GM23338 (cell line): Measurements from ENCODE around the gene RAD51B. TPM values are rescaled to one million over a fixed set of nuclear protein-coding genes. Genes with fewer than 3 reads are reported as not detected.

Source experiments
- ATAC-seq: fragments of 200-7000 bp; cut with Tn5 transposase; 3 replicates; pipeline ENCODE4 v1.9.1; 2020
- DNase-seq: peaks from one replicate; pipeline ENCODE4 v3.0.0-alpha.2; 2015; ENCODE audit warnings: low spot score
- H2AFZ ChIP-seq: fragments of 200-600 bp; sonication (generic); 2 replicates; pipeline ENCODE4 v1.8.0; 2016; ENCODE audit warnings: antibody characterized with exemption, mild to moderate bottlenecking, moderate library complexity
- H3F3A ChIP-seq: fragments of 200-600 bp; sonication (generic); replicated peaks from 2 replicates; pipeline ENCODE4 v1.8.0; 2017; ENCODE audit warnings: antibody characterized with exemption, mixed run types, low read depth
- H3K27ac ChIP-seq: fragments of 200-600 bp; sonication (generic); 2 replicates; pipeline ENCODE4 v1.6.1; 2016; ENCODE audit warnings: low read depth
- H3K27me3 ChIP-seq: fragments of 200-600 bp; sonication (generic); 2 replicates; pipeline ENCODE4 v1.8.0; 2016; ENCODE audit warnings: mild to moderate bottlenecking, mixed run types, moderate library complexity; ENCODE audit not compliant: insufficient read depth
- H3K36me3 ChIP-seq: fragments of 200-600 bp; sonication (generic); 2 replicates; pipeline ENCODE4 v1.8.0; 2016; ENCODE audit warnings: mild to moderate bottlenecking; ENCODE audit not compliant: insufficient read depth
- H3K4me1 ChIP-seq: fragments of 200-600 bp; sonication (generic); 2 replicates; pipeline ENCODE4 v1.8.0; 2016; ENCODE audit warnings: mild to moderate bottlenecking, moderate library complexity; ENCODE audit not compliant: insufficient read depth
- H3K4me2 ChIP-seq: fragments of 200-600 bp; sonication (generic); 2 replicates; pipeline ENCODE4 v1.7.1; 2017; ENCODE audit warnings: mixed run types
- H3K4me3 ChIP-seq: fragments of 200-600 bp; sonication (generic); 2 replicates; pipeline ENCODE4 v1.6.1; 2016; ENCODE audit warnings: mixed run types
- H3K79me2 ChIP-seq: fragments of 200-600 bp; sonication (generic); replicated peaks from 2 replicates; pipeline ENCODE4 v1.8.0; 2017; ENCODE audit warnings: mild to moderate bottlenecking; ENCODE audit not compliant: insufficient read depth
- H3K9me2 ChIP-seq: fragments of 200-600 bp; sonication (generic); 2 replicates; pipeline ENCODE4 v1.8.0; 2017; ENCODE audit not compliant: insufficient read depth
- H4K20me1 ChIP-seq: fragments of 200-600 bp; sonication (generic); replicated peaks from 2 replicates; pipeline ENCODE4 v1.8.0; 2017; ENCODE audit warnings: mild to moderate bottlenecking; ENCODE audit not compliant: insufficient read depth
- H3K27ac Mint-ChIP-seq: 2 replicates; pipeline ENCODE4 v1.8.0; 2020; ENCODE audit warnings: inconsistent platforms, mild to moderate bottlenecking, moderate library complexity, mixed read lengths
- H3K27me3 Mint-ChIP-seq: 3 replicates; pipeline ENCODE4 v1.8.0; 2022; ENCODE audit warnings: low read depth, mild to moderate bottlenecking, moderate library complexity, mixed read lengths, inconsistent platforms; ENCODE audit not compliant: insufficient read depth, poor library complexity
- H3K36me3 Mint-ChIP-seq: 3 replicates; pipeline ENCODE4 v1.8.0; 2021; ENCODE audit warnings: low read depth, mild to moderate bottlenecking, inconsistent platforms, moderate library complexity, mixed read lengths
- H3K4me1 Mint-ChIP-seq: 3 replicates; pipeline ENCODE4 v1.8.0; 2020; ENCODE audit warnings: mild to moderate bottlenecking, inconsistent platforms, mixed read lengths
- H3K4me3 Mint-ChIP-seq: 3 replicates; pipeline ENCODE4 v1.8.0; 2021; ENCODE audit warnings: moderate library complexity, mild to moderate bottlenecking, inconsistent platforms, mixed read lengths
- H3K9me3 Mint-ChIP-seq: 3 replicates; pipeline ENCODE4 v1.8.0; 2020; ENCODE audit warnings: moderate library complexity, mild to moderate bottlenecking, inconsistent platforms, mixed read lengths
- JUNB ChIP-seq: IDR thresholded peaks from one replicate; pipeline ENCODE4 v1.6.1; 2016; ENCODE audit warnings: antibody characterized with exemption; ENCODE audit not compliant: unreplicated experiment
- NANOG ChIP-seq: IDR thresholded peaks from 2 replicates; pipeline ENCODE4 v1.6.1; 2016; ENCODE audit warnings: antibody characterized with exemption, borderline replicate concordance
- REST ChIP-seq: IDR thresholded peaks from one replicate; pipeline ENCODE4 v1.6.1; 2018; ENCODE audit warnings: antibody characterized with exemption; ENCODE audit not compliant: unreplicated experiment
- STAT1 ChIP-seq: IDR thresholded peaks from one replicate; pipeline ENCODE4 v1.6.1; 2016; ENCODE audit warnings: antibody characterized with exemption; ENCODE audit not compliant: unreplicated experiment
- ZNF114 ChIP-seq: fragments of 250-450 bp; sonication (Bioruptor Pico); IDR thresholded peaks from 2 replicates; pipeline ENCODE4 v1.5.0; 2020; ENCODE audit warnings: mild to moderate bottlenecking, moderate library complexity
- polyA plus RNA-seq: library from polyadenylated mRNA; unstranded; fragments of >200 nt; fragmentation: Nextera tagmentation; extraction: Ambion mirVana; gene quantifications from 2 replicates; pipeline ENCODE4 v1.2.1, GENCODE V29; 2016
- total RNA-seq: library from RNA; depleted of rRNA; stranded (reverse); fragments of >200 nt; shearing (Covaris generic); gene quantifications from 2 replicates; pipeline ENCODE4 v1.2.3, GENCODE V29; 2014

The RAD51B gene
- total and polyA plus RNA-seq, 2 experiments from 2014 or later, result 15.7 to 29.1 TPM

DNA sequence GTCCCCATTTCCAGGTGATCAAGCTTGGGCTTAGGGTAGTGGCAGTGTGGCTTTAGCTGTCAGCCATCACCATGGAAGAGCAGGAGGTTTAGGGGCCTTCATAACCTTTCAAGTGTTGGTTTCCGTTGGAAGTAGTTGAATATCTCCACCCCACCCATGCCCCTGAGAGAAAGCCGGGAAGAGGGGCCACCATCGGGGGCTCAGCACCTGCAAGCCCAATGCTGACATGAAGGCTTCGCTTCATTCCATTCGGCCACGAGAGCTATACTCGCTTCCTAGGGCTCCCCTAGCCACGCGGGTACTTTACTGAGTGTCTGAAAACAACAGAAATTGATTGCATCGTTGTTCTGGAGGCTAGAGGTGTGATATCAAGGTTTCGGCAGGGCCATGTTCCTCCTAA, 738.5 kb downstream of the RAD51B start:
- no peak overlapping the region for H3K27ac Mint-ChIP-seq
- H2AFZ ChIP-seq, result no peak overlapping the region
- H3K4me1 Mint-ChIP-seq, result peaks cover 22% of the 10 kb centered on the region

DNA sequence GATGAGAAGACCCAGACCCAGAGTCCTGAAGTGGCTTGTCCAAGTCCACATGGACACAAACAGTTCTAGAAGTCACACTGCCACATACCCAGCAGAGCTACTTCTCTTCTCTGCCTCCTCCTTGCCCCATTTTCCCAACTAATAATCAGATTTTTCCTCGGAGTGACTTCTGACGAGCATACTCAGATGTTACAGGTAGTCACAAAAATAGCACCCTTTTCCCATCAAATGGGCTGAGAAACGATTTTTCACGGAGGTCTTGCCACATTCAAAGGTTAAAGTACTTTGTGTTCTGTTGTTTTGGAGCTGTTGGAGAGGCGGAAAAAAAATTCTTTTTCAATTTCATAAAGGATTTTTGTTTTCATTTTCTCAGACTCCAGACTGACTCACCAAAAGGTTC, 740.4 kb downstream of the RAD51B start:
- H3K4me1 Mint-ChIP-seq, result peaks cover 21% of the 10 kb centered on the region
- no peak overlapping the region for H3K27ac Mint-ChIP-seq

More for the DNA sequence above, 738.5 kb downstream of the RAD51B start:
- Histone ChIP-seq H3K4me2 (no peak overlapping the region), H3K4me1 (peaks cover 11% of the 10 kb centered on the region), H3K9me2 (peaks cover 5% of the 10 kb centered on the region; the same call in 1 of the 2 replicates), H3K27me3 (no peaks in the 10 kb centered on the region), H3K4me3 (no peak overlapping the region), H3K27ac (no peak overlapping the region), H3F3A (no peaks in the 10 kb centered on the region), H3K79me2 (no peaks in the 10 kb centered on the region), H3K36me3 (no peaks in the 10 kb centered on the region), H4K20me1 (no peaks in the 10 kb centered on the region)
- no peak for DNase-seq
- Mint-ChIP-seq H3K4me3 (no peak overlapping the region), H3K27me3 (peaks cover 6% of the 10 kb centered on the region), H3K36me3 (peaks cover 3% of the 10 kb centered on the region; the same call in 1 of the 3 replicates), H3K9me3 (no peaks in the 10 kb centered on the region)
- no peak for ATAC-seq
- TF ChIP-seq REST, result no peak

More for the DNA sequence above, 740.4 kb downstream of the RAD51B start:
- Mint-ChIP-seq H3K27me3 (peaks cover 11% of the 10 kb centered on the region), H3K4me3 (no peak overlapping the region), H3K36me3 (peaks cover 3% of the 10 kb centered on the region; the same call in 1 of the 3 replicates), H3K9me3 (no peaks in the 10 kb centered on the region)
- no peaks in the 10 kb centered on the region for H3F3A ChIP-seq
- DNase-seq, result no peak
- peaks cover 10% of the 10 kb centered on the region; the same call in 1 of the 2 replicates for H3K4me1 ChIP-seq
- no peaks in the 10 kb centered on the region for H3K79me2 ChIP-seq
- peaks cover 5% of the 10 kb centered on the region; the same call in 1 of the 2 replicates for H3K9me2 ChIP-seq
- TF ChIP-seq REST (no peak), ZNF114 (CRISPR knock-in tag) (no peak), NANOG (no peak), JUNB (no peak), STAT1 (no peak)
- H3K27ac ChIP-seq, result no peak overlapping the region
- no peak overlapping the region for H3K4me2 ChIP-seq
- no peak overlapping the region for H2AFZ ChIP-seq
- no peaks in the 10 kb centered on the region for H4K20me1 ChIP-seq
- H3K36me3 ChIP-seq, result no peaks in the 10 kb centered on the region
- no peaks in the 10 kb centered on the region for H3K27me3 ChIP-seq
- no peak overlapping the region for H3K4me3 ChIP-seq
- ATAC-seq, result no peak
